IPS-20b (cell line): Measurements from ENCODE around the gene IDE.

Source experiments
- H3K27ac ChIP-seq: one replicate; pipeline ENCODE4 v1.5.1; 2013; ENCODE audit warnings: low read length
- H3K27me3 ChIP-seq: 2 replicates; pipeline ENCODE4 v1.6.1; 2013; ENCODE audit warnings: mild to moderate bottlenecking, low read length, inconsistent platforms; ENCODE audit not compliant: insufficient read depth
- H3K36me3 ChIP-seq: 2 replicates; pipeline ENCODE4 v1.6.1; 2013; ENCODE audit warnings: low read depth, mild to moderate bottlenecking, inconsistent platforms, low read length, moderate library complexity; ENCODE audit not compliant: insufficient read depth
- H3K4me1 ChIP-seq: 2 replicates; pipeline ENCODE4 v1.6.1; 2013; ENCODE audit warnings: mild to moderate bottlenecking, control low read depth, inconsistent platforms, low read length, moderate library complexity; ENCODE audit not compliant: insufficient read depth
- H3K4me3 ChIP-seq: 2 replicates; pipeline ENCODE4 v1.5.1; 2013; ENCODE audit warnings: mild to moderate bottlenecking, low read length, inconsistent platforms
- H3K9ac ChIP-seq: 2 replicates; pipeline ENCODE4 v1.6.1; 2013; ENCODE audit warnings: low read depth, mild to moderate bottlenecking, inconsistent platforms, low read length, moderate library complexity
- H3K9me3 ChIP-seq: 2 replicates; pipeline ENCODE4 v1.6.1; 2013; ENCODE audit warnings: mild to moderate bottlenecking, low read depth, low read length, inconsistent platforms; ENCODE audit not compliant: insufficient read depth

The IDE gene

DNA sequence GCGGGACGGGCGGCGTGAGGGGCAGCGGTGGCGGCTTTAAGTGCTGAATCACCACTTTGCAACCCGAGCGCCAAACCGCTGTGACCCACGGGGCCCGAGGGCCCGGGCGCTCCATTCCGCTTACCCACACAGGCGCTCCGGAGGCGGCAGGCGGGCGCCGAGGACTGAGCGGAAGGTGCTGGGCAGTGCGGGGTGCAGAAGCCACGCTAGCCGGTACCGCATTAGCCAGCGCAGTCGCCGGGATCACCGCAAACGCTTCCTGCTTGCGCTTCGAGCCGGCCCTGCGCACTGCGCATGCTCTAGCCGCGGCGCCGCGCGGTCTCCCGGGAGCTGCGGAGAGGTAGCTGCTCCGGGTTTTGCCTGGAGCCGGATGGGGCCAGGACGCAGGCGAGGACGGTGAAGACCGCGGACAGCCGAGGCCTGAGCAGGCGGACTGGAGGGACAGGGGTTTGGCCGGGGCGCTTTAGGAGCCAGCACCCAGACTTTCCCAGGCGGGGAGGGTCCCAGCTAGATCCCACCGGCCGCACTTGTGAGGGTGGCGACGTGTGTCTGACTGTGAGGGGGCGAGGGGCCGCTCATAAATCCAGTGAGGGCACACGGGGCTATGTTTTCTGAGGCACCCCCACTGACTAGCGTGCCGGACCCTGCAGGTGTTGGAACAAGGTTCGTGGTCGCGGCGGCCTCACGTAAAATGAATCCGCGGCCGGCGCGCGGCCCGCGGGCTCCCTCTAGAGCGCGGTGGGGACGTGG is at the start of gene IDE:
Gene IDE, minus strand, starts transcription at position 296 of the 750 bp plus-strand sequence. Its CDS starts 74 bp downstream, at position 222.
- Histone ChIP-seq H3K4me1 (peaks cover 11% of the 10 kb centered on the region), H3K9me3 (no peaks in the 10 kb centered on the region), H3K4me3 (peak within 1 kb of the TSS; percentile 84), H3K27me3 (peaks cover 7% of the 10 kb centered on the region; the same call in 1 of the 2 replicates), H3K36me3 (peaks cover 4% of the 10 kb centered on the region; the same call in 1 of the 2 replicates), H3K27ac (peak within 1 kb of the TSS; percentile 40), H3K9ac (peak within 1 kb of the TSS; percentile 90)

GRCh38 chr10:92619368-92619767 is 45.5 kb upstream of the IDE start:
- no peak overlapping the region for H3K9ac ChIP-seq
- H3K4me1 ChIP-seq, result no peaks in the 10 kb centered on the region
- H3K4me3 ChIP-seq, result no peak overlapping the region
- H3K36me3 ChIP-seq, result peaks cover 87% of the 10 kb centered on the region
- H3K9me3 ChIP-seq, result no peaks in the 10 kb centered on the region
- H3K27me3 ChIP-seq, result no peaks in the 10 kb centered on the region
- H3K27ac ChIP-seq, result no peak overlapping the region

- Histone ChIP-seq H3K4me1 (no peaks in the 10 kb centered on the region), H3K9me3 (no peaks in the 10 kb centered on the region), H3K4me3 (no peak overlapping the region), H3K27me3 (no peaks in the 10 kb centered on the region), H3K9ac (no peak overlapping the region), H3K36me3 (peaks cover 84% of the 10 kb centered on the region), H3K27ac (no peak overlapping the region)
These were observed 41.6 kb upstream of the IDE start for GRCh38 chr10:92615515-92615914.

GRCh38 chr10:92604841-92605240 is 30.9 kb upstream of the IDE start:
- Histone ChIP-seq H3K9ac (no peak overlapping the region), H3K4me3 (no peak overlapping the region), H3K27ac (no peak overlapping the region), H3K4me1 (no peaks in the 10 kb centered on the region), H3K9me3 (no peaks in the 10 kb centered on the region), H3K27me3 (no peaks in the 10 kb centered on the region), H3K36me3 (peaks cover 40% of the 10 kb centered on the region)

DNA sequence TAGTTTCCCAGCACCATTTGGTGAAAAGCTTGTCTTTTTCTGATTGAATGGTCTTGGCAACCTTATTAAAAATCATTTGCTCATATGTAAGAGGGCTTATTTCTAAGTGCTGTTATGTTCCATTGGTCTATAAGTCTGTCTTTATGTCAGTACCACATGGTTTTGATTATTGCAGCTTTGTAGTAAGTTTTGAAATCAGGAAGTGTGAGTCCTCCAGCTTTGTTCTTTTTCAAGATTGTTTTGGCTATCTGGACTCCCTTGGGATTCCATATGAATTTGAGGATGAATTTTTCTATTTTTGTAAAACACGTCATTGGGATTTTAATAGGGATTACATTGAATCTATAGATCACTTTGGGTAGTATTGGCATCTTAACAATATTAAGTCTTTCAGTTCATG is 24.4 kb upstream of the IDE start:
- no peaks in the 10 kb centered on the region for H3K9me3 ChIP-seq
- no peaks in the 10 kb centered on the region for H3K27me3 ChIP-seq
- no peak overlapping the region for H3K9ac ChIP-seq
- no peaks in the 10 kb centered on the region; the same call in 1 of the 2 replicates for H3K36me3 ChIP-seq
- H3K4me1 ChIP-seq, result 0 out of 2 replicates have a peak, but pooled peaks cover 6% of the 10 kb centered on the region
- no peak overlapping the region for H3K27ac ChIP-seq
- H3K4me3 ChIP-seq, result no peak overlapping the region

GRCh38 chr10:92595505-92595904 is 21.6 kb upstream of the IDE start:
- peaks cover 13% of the 10 kb centered on the region; the same call in 1 of the 2 replicates for H3K4me1 ChIP-seq
- no peaks in the 10 kb centered on the region for H3K27me3 ChIP-seq
- no peak overlapping the region for H3K4me3 ChIP-seq
- H3K36me3 ChIP-seq, result no peaks in the 10 kb centered on the region; the same call in 1 of the 2 replicates
- no peaks in the 10 kb centered on the region for H3K9me3 ChIP-seq
- H3K27ac ChIP-seq, result no peak overlapping the region
- no peak overlapping the region for H3K9ac ChIP-seq

- Histone ChIP-seq H3K9me3 (no peaks in the 10 kb centered on the region), H3K4me3 (peak overlapping the region; percentile 95), H3K27ac (no peak overlapping the region), H3K27me3 (no peaks in the 10 kb centered on the region), H3K36me3 (no peaks in the 10 kb centered on the region; the same call in 1 of the 2 replicates), H3K9ac (peak overlapping the region; percentile 96), H3K4me1 (peaks cover 13% of the 10 kb centered on the region; the same call in 1 of the 2 replicates)
These were observed 20.0 kb upstream of the IDE start for GRCh38 chr10:92593619-92594588.

GRCh38 chr10:92592761-92593618 is 19.1 kb upstream of the IDE start, which contains the start of gene KIF11:
Gene KIF11 (plus strand): TSS chr10:92593130. CDS start chr10:92593376, 246 bp downstream.
- Histone ChIP-seq H3K27ac (peak within 1 kb of the TSS; percentile 57), H3K4me1 (peaks cover 13% of the 10 kb centered on the region; the same call in 1 of the 2 replicates), H3K9me3 (no peaks in the 10 kb centered on the region), H3K9ac (peak within 1 kb of the TSS; percentile 96), H3K4me3 (peak within 1 kb of the TSS; percentile 95), H3K36me3 (no peaks in the 10 kb centered on the region; the same call in 1 of the 2 replicates), H3K27me3 (no peaks in the 10 kb centered on the region)

- H3K9me3 ChIP-seq, result no peaks in the 10 kb centered on the region
- H3K4me3 ChIP-seq, result peak overlapping the region; percentile 95
- peak overlapping the region; percentile 96; the same call in 1 of the 2 replicates for H3K9ac ChIP-seq
- H3K27me3 ChIP-seq, result no peaks in the 10 kb centered on the region
- peak overlapping the region; percentile 80 for H3K27ac ChIP-seq
- H3K36me3 ChIP-seq, result no peaks in the 10 kb centered on the region; the same call in 1 of the 2 replicates
- H3K4me1 ChIP-seq, result peaks cover 13% of the 10 kb centered on the region; the same call in 1 of the 2 replicates
These were observed 17.7 kb upstream of the IDE start for GRCh38 chr10:92591550-92592022.

DNA sequence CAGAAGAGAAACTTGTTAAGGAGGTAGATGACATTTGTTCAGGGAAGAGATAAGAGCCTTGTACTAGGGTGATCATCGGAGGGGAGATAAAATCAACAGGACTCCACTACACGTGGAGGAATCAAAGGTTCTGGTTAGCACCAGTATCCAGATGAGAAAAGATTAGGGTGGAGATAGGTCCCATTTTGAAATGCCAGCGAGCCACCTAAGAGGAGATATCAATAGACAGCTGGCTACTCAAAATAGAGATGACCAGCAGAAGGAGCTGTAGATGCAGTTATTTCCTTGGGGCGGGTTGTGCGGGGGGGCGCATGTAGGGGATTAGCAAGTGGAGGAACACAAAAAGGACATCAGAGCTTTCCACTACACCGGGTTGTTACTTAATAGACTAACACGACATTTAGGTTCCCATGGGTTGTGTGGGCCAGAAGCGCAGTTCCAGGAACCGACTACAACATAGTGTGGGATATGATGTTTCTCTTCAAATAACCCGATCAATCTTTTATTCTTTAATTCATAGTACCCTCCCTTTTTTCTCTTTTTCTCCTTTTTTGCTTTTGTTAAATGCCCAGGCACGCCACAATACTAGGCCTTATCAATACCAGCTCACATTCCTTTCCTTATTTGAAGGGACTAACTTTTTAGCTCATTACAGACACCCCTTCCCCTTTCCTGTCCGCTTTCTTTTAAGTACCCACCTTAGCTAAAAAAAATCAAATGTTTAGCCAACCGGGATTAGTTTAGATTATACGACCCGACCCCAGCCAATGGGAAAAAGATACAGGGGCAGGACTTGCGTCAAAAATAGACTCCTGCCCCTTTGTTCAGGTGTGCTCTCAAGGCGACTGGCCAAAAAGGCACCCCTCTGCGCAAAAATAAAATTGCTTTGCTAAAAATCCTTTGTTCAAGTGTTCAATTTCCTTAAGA is 17.0 kb upstream of the IDE start:
- Histone ChIP-seq H3K4me1 (peaks cover 13% of the 10 kb centered on the region; the same call in 1 of the 2 replicates), H3K4me3 (peak overlapping the region; percentile 95), H3K27me3 (no peaks in the 10 kb centered on the region), H3K9me3 (no peaks in the 10 kb centered on the region), H3K27ac (peak overlapping the region; percentile 80), H3K36me3 (no peaks in the 10 kb centered on the region; the same call in 1 of the 2 replicates), H3K9ac (peak overlapping the region; percentile 79; the same call in 1 of the 2 replicates)
